Spleen (tissue), 11 donors: ENCODE results near the gene SEPTIN3. TPM values are rescaled to one million over a fixed set of nuclear protein-coding genes. Genes with fewer than 3 reads are reported as not detected.

Experiments
- DNase-seq: peaks from one replicate; pipeline ENCODE4 v3.0.0-alpha.2; 2020
- H3K27ac ChIP-seq, 8 donors: fragments of 200-600 bp; sonication (generic) in 7 of 8; 1 replicate in 4 of 8; 2 replicates in 4 of 8; pipeline versions ENCODE4 v1.5.0 to v1.8.0; 2016 to 2021; ENCODE audit warnings: inconsistent platforms in 4 of 8, mild to moderate bottlenecking in 4 of 8, moderate library complexity in 1 of 8
- H3K27me3 ChIP-seq, 7 donors: fragments of 200-600 bp; sonication (generic) in 6 of 7; replicated peaks in 1 of 7; 1 replicate in 4 of 7; 2 replicates in 3 of 7; pipeline versions ENCODE4 v1.5.0 to v1.8.0; 2016 to 2021; ENCODE audit warnings: inconsistent platforms in 3 of 7, mild to moderate bottlenecking in 1 of 7
- H3K36me3 ChIP-seq, 6 donors: fragments of 200-600 bp; sonication (generic) in 5 of 6; 1 replicate in 4 of 6; 2 replicates in 2 of 6; pipeline versions ENCODE4 v1.5.0 to v1.8.0; 2016 to 2021; ENCODE audit warnings: inconsistent platforms in 2 of 6
- H3K4me1 ChIP-seq, 6 donors: fragments of 200-600 bp; sonication (generic) in 5 of 6; 1 replicate in 3 of 6; 2 replicates in 3 of 6; pipeline versions ENCODE4 v1.5.0 to v1.8.0; 2016 to 2021; ENCODE audit warnings: inconsistent platforms in 3 of 6
- H3K4me3 ChIP-seq, 8 donors: fragments of 200-600 bp; sonication (generic) in 7 of 8; 1 replicate in 4 of 8; 2 replicates in 4 of 8; pipeline versions ENCODE4 v1.5.0 to v1.8.0; 2016 to 2021; ENCODE audit warnings: inconsistent platforms in 4 of 8, mild to moderate bottlenecking in 4 of 8, moderate library complexity in 2 of 8
- H3K9me3 ChIP-seq, 8 donors: fragments of 200-600 bp; sonication (generic) in 7 of 8; 1 replicate in 4 of 8; 2 replicates in 4 of 8; pipeline versions ENCODE4 v1.5.0 to v1.8.0; 2016 to 2021; ENCODE audit warnings: inconsistent platforms in 4 of 8
- CTCF ChIP-seq, 11 experiments: fragments of 200-600 bp in 7 of 11; fragments of 450-650 bp in 4 of 11; sonication (generic) in 4 of 11; IDR thresholded peaks in 8 of 11; conservative IDR thresholded peaks in 3 of 11; 1 replicate in 7 of 11; 2 replicates in 4 of 11; pipeline versions ENCODE4 v1.4.0 to v1.8.0; 2016 to 2021; ENCODE audit warnings: antibody characterized with exemption in 11 of 11, inconsistent platforms in 4 of 11, mild to moderate bottlenecking in 1 of 11
- POLR2A ChIP-seq, 3 donors: fragments of 450-650 bp; IDR thresholded peaks; one replicate each; pipeline ENCODE4 v1.5.1; 2017; ENCODE audit warnings: antibody characterized with exemption in 3 of 3, mild to moderate bottlenecking in 1 of 3
- POLR2AphosphoS5 ChIP-seq, 3 donors: sonication (generic); formaldehyde crosslinking; IDR thresholded peaks; one replicate each; pipeline ENCODE4 v1.5.1; 2017; ENCODE audit warnings: antibody characterized with exemption in 3 of 3
- WGBS, 5 donors: extraction: QIAGEN DNeasy Blood & Tissue Kit in 3 of 5; methylation state at CpG; one replicate each; pipeline versions ENCODE4 v1.1.5 to v1.1.7; 2013 to 2018; 5-methylcytosine and 5-hydroxymethylcytosine counted together
- intact Hi-C: fragments of 100-400 bp; cut with DNase I; formaldehyde crosslinking; loops from one replicate; pipeline ENCODE4 v1.15.0; 2023; ENCODE audit warnings: low total_unique reads
- polyA plus RNA-seq, 3 donors: library from polyadenylated mRNA; stranded (reverse); fragments of 200-250 nt; gene quantifications; one replicate each; pipeline ENCODE4 v1.2.1, GENCODE V29; 2013
- total RNA-seq, 7 donors: library from RNA; depleted of rRNA in 3 of 7; stranded (reverse); fragments of >200 nt in 3 of 7; fragmentation: NEBNext Ultra II Directional in 4 of 7; extraction: Animal tissue kit (Norgen Biotek cat#: 25700) in 4 of 7; gene quantifications; one replicate each; pipeline versions ENCODE4 v1.1.0 to v1.2.1, GENCODE V29; 2016 to 2021
- donor health status: healthy with polysubstance abuse.
- donor health status: DM: no; HTN: no; CAD: no; lungs with moderate emphysema.
- donor health status: DM: no; HTN: no; CAD: no.
- donor health status: Bipolar disorder and iron deficiency.
- donor health status: healthy.
- donor health status: DM: no; HTN: no; CAD: no.
- donor health status: DM: yes; HTN: yes; CAD: no.

SEPTIN3 gene
- total and polyA plus RNA-seq, 10 donors: 0.07 to 1.0 (median 0.20) TPM

GRCh38 chr22:41933411-41934177 lies 35.6 kb upstream of the SEPTIN3 start:
- intact Hi-C loops: no loop called here
- peak; percentile 78 for DNase-seq
- H3K36me3 ChIP-seq: peaks cover 0 to 20% (median 0%) of the 10 kb centered on the region in 6 donors
- no peaks in the 10 kb centered on the region for H3K27me3 ChIP-seq
- peak; percentile 33 to 77 (median 74) for TF ChIP-seq POLR2AphosphoS5 (IDR thresholded peaks at IDR 0.05)
- no peak for TF ChIP-seq POLR2A (IDR thresholded peaks at IDR 0.05)
- no peak for TF ChIP-seq CTCF (IDR thresholded peaks at IDR 0.05 in 8 of 11, conservative IDR thresholded peaks at IDR 0.05 in 3 of 11)
- peaks cover 0 to 100% (median 64%) of the 10 kb centered on the region in 6 donors for H3K4me1 ChIP-seq
- H3K9me3 ChIP-seq: no peaks in the 10 kb centered on the region
- H3K27ac ChIP-seq: peak overlapping the region; percentile 42 to 95 (median 84)
- no peak overlapping the region for H3K4me3 ChIP-seq
- 52 to 79% (median 58%) methylated on average over 8 to 16 of the region's 16 CpGs for WGBS, 5 donors

DNA sequence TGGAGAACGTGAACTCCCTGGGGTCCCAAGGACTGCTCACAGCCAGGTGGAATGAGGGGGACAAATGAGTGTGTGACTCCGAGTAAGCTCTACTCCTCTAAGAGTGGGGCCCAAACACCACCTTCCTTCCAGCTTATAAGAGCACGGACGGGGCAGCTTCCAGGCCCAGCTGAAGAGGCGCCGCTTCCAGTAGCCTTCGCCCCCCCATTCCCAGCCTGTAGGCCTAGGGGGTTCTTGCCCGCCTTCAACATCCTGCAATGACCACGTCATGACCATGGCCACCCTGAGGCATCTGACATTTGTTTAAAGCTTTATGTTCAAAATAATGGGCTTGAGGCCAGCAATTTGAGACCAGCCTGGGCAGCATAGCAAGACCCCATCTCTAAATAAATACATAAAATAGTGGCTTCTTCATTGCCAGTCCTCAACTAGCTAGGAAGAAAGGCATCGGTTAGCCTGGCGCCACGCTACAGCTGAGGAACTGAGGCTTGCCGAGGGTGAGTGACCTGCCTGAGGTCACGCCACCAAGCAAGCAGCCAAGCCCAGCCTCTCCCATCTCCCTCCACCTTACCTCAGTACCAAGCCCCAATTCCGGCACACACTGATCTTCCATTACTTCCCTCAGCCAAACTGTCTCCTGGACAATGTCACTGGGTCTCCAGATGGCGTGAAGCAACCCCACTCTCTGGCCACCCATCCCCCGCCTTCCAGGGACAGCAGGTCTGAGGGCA lies 34.8 kb upstream of the SEPTIN3 start:
- Histone ChIP-seq H3K9me3 (no peaks in the 10 kb centered on the region), H3K4me3 (no peak overlapping the region), H3K4me1 (peaks cover 7 to 100% (median 64%) of the 10 kb centered on the region in 6 donors), H3K27ac (peak overlapping the region; percentile 42 to 95 (median 84)), H3K27me3 (no peaks in the 10 kb centered on the region), H3K36me3 (peaks cover 0 to 27% (median 0%) of the 10 kb centered on the region in 6 donors)
- intact Hi-C loops: no loop called here
- DNase-seq: peak; percentile 74
- TF ChIP-seq POLR2AphosphoS5 (IDR thresholded peaks at IDR 0.05) (no peak), POLR2A (IDR thresholded peaks at IDR 0.05) (no peak), CTCF (IDR thresholded peaks at IDR 0.05 in 8 of 11, conservative IDR thresholded peaks at IDR 0.05 in 3 of 11) (no peak)
- WGBS, 5 donors: 82 to 93% (median 93%) methylated on average over 12 to 17 of the region's 17 CpGs

GRCh38 chr22:41935015-41935351 lies 34.3 kb upstream of the SEPTIN3 start:
- 83 to 95% (median 86%) methylated on average over 3 to 4 of the region's 4 CpGs for WGBS, 5 donors
- intact Hi-C loops: no loop called here
- H3K4me1 ChIP-seq: peaks cover 8 to 100% (median 64%) of the 10 kb centered on the region in 6 donors
- TF ChIP-seq POLR2AphosphoS5 (IDR thresholded peaks at IDR 0.05): no peak
- no peak for TF ChIP-seq POLR2A (IDR thresholded peaks at IDR 0.05)
- no peak for TF ChIP-seq CTCF (IDR thresholded peaks at IDR 0.05 in 8 of 11, conservative IDR thresholded peaks at IDR 0.05 in 3 of 11)
- H3K27ac ChIP-seq: peak overlapping the region in 7 of 8 donors; percentile 77 to 95 (median 89)
- no peaks in the 10 kb centered on the region for H3K27me3 ChIP-seq
- peak; percentile 72 for DNase-seq
- no peaks in the 10 kb centered on the region for H3K9me3 ChIP-seq
- no peak overlapping the region for H3K4me3 ChIP-seq
- H3K36me3 ChIP-seq: peaks cover 0 to 27% (median 0%) of the 10 kb centered on the region in 6 donors

DNA sequence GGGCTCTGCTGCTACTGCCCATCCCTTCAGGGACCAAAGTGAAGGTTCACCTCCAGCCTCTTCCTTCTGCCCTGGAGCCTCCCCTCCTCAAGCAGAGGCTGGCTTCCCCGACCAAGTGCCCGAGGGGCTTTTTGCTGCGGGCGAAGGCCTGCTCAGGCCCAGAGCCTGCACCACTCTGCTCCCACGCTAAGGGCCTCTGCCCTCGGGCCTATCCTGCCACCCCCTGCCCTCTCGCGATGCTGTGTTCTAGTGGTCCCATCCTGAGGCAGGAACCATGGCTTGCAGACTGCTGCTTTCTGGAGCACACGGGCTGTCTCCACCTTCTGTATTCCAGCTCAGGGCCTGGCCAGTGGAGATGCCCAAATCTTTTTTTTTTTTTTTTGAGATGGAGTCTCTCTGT lies 33.7 kb upstream of the SEPTIN3 start:
- intact Hi-C loops: no loop called here
- Histone ChIP-seq H3K9me3 (no peaks in the 10 kb centered on the region), H3K36me3 (peaks cover 0 to 27% (median 0%) of the 10 kb centered on the region in 6 donors), H3K27ac (peak overlapping the region; percentile 48 to 95 (median 84)), H3K4me1 (peaks cover 8 to 100% (median 67%) of the 10 kb centered on the region in 6 donors), H3K27me3 (no peaks in the 10 kb centered on the region), H3K4me3 (no peak overlapping the region)
- no peak for TF ChIP-seq CTCF (IDR thresholded peaks at IDR 0.05 in 8 of 11, conservative IDR thresholded peaks at IDR 0.05 in 3 of 11)
- TF ChIP-seq POLR2A (IDR thresholded peaks at IDR 0.05): no peak
- no peak for TF ChIP-seq POLR2AphosphoS5 (IDR thresholded peaks at IDR 0.05)
- WGBS, 5 donors: 71 to 81% (median 77%) methylated on average over 7 to 9 of the region's 9 CpGs
- peak; percentile 81 for DNase-seq
